ENCODE measurements around the gene RIC1. TPM values are rescaled to one million over a fixed set of nuclear protein-coding genes. Genes with fewer than 3 reads are reported as not detected.

The RIC1 gene
- total RNA-seq, 2 donors from 2014 or later = 18.0 to 49.8 TPM

DNA sequence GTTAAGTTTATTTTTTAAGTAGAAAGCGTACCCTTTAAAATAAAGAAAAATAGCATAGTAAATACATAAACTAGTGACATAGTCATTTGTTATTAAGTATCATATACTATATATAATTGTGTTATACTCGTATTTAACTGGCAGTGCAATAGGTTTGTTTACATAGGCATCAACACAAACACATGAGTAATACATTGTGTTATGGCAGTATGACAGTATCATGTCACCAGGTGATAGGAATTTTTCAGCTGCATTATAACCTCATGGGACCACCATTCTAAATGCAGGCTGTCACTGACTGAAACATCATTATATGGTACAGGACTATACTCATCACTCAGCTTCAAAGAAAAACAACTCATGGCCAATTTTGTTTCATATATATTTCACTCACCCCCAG is 8.4 kb upstream of the RIC1 start:
- no peak for TF ChIP-seq CTCF (IDR thresholded peaks at IDR 0.05)
- TF ChIP-seq POLR2AphosphoS5 (IDR thresholded peaks at IDR 0.05) = no peak
- TF ChIP-seq POLR2A (IDR thresholded peaks at IDR 0.05) = no peak
- WGBS = 84% methylated on average over 2 of the region's 2 CpGs
- intact Hi-C loops (cut with DNase I) = loop anchor here (10.0 kb wide), 2 partner anchors 794 to 946 kb away; partner anchors contain the start of genes CDC37L1 and UHRF2

GRCh38 chr9:5621327-5621726 is 7.6 kb upstream of the RIC1 start:
- DNase-seq (ENCODE audit: low spot score) = no peak
- intact Hi-C loops (cut with DNase I) = loop anchor here (10.0 kb wide), 2 partner anchors 793 to 947 kb away; partner anchors contain the start of genes CDC37L1 and UHRF2
- Histone ChIP-seq H3K27ac (peak overlapping the region in 1 of 2 donors; percentile 3), H3K27me3 (replicated peaks; ENCODE audit: insufficient read depth) (no peaks in the 10 kb centered on the region), H3K4me3 (no peak overlapping the region), H3K36me3 (no peaks in the 10 kb centered on the region), H3K4me1 (replicated peaks) (no peaks in the 10 kb centered on the region), H3K9me3 (no peaks in the 10 kb centered on the region)
- WGBS = 71% methylated on average over 4 of the region's 4 CpGs
- TF ChIP-seq POLR2A (IDR thresholded peaks at IDR 0.05) = no peak
- TF ChIP-seq POLR2AphosphoS5 (IDR thresholded peaks at IDR 0.05) = no peak
- no peak for TF ChIP-seq CTCF (IDR thresholded peaks at IDR 0.05)

More for the DNA sequence above, 8.4 kb upstream of the RIC1 start:
- H3K36me3 ChIP-seq = no peaks in the 10 kb centered on the region
- no peak overlapping the region for H3K4me3 ChIP-seq
- no peaks in the 10 kb centered on the region for H3K9me3 ChIP-seq
- H3K4me1 ChIP-seq (replicated peaks) = no peaks in the 10 kb centered on the region
- no peak overlapping the region for H3K27ac ChIP-seq
- no peak for DNase-seq (ENCODE audit: low spot score)
- H3K27me3 ChIP-seq (replicated peaks; ENCODE audit: insufficient read depth) = no peaks in the 10 kb centered on the region

- no peak for DNase-seq (ENCODE audit: low spot score)
Measured at GRCh38 chr9:5622016-5622415, 6.9 kb upstream of the RIC1 start.

DNA sequence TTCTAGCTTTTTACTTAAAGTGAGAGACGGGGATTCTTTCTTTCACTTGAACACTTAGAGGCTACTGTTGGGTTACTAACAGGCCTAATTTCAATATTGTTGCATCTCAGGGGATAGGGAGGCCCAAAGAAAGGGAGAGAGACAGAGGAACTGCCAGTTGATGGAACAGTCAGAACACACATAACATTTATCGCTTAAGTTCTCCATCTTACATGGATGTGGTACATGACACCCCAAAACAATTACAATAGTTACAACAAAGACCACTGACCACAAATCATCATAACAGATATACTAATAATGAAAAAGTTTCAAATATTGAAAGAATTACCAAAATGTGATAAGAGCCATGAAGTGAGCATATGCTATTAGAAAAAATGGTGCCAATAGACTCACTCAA is 4.3 kb upstream of the RIC1 start:
- H3K4me1 ChIP-seq (replicated peaks) = peaks cover 2% of the 10 kb centered on the region
- 97% methylated on average over 2 of the region's 2 CpGs for WGBS

More at GRCh38 chr9:5622016-5622415, 6.9 kb upstream of the RIC1 start:
- H3K27ac ChIP-seq = peak overlapping the region in 1 of 2 donors; percentile 44
- H3K9me3 ChIP-seq = no peaks in the 10 kb centered on the region
- H3K27me3 ChIP-seq (replicated peaks; ENCODE audit: insufficient read depth) = no peaks in the 10 kb centered on the region
- no peak overlapping the region for H3K4me3 ChIP-seq
- H3K4me1 ChIP-seq (replicated peaks) = peaks cover 2% of the 10 kb centered on the region
- intact Hi-C loops (cut with DNase I) = loop anchor here (10.0 kb wide), 2 partner anchors 793 to 947 kb away; partner anchors contain the start of genes CDC37L1 and UHRF2
- 56% methylated on average over 3 of the region's 3 CpGs for WGBS
- TF ChIP-seq POLR2AphosphoS5 (IDR thresholded peaks at IDR 0.05) (no peak), CTCF (IDR thresholded peaks at IDR 0.05) (no peak), POLR2A (IDR thresholded peaks at IDR 0.05) (no peak)
- H3K36me3 ChIP-seq = no peaks in the 10 kb centered on the region

More for the DNA sequence above, 4.3 kb upstream of the RIC1 start:
- TF ChIP-seq POLR2AphosphoS5 (IDR thresholded peaks at IDR 0.05) (no peak), POLR2A (IDR thresholded peaks at IDR 0.05) (no peak), CTCF (IDR thresholded peaks at IDR 0.05) (no peak)
- intact Hi-C loops (cut with DNase I) = loop anchor here (10.0 kb wide), 2 partner anchors 790 to 950 kb away; partner anchors contain the start of genes CDC37L1 and UHRF2
- Histone ChIP-seq H3K36me3 (no peaks in the 10 kb centered on the region), H3K4me3 (no peak overlapping the region), H3K27ac (no peak overlapping the region), H3K9me3 (no peaks in the 10 kb centered on the region), H3K27me3 (replicated peaks; ENCODE audit: insufficient read depth) (no peaks in the 10 kb centered on the region)
- no peak for DNase-seq (ENCODE audit: low spot score)

All from prostate gland (tissue), 2 donors.